ENCODE results near the gene MAP4K3. TPM values are rescaled to one million over a fixed set of nuclear protein-coding genes. Genes with fewer than 3 reads are reported as not detected.

The MAP4K3 gene
- total RNA-seq, 1 experiment from 2014 or later, result 35.5 TPM

GRCh38 chr2:39424951-39425350, 12.1 kb downstream of the MAP4K3 start:
- Histone ChIP-seq H3K4me1 (ENCODE audit: insufficient read depth, low read length, poor library complexity, severe bottlenecking) (peaks cover 34% of the 10 kb centered on the region), H3K27me3 (replicated peaks; ENCODE audit: insufficient read depth, low read depth, low read length, poor library complexity) (no peaks in the 10 kb centered on the region), H3K4me3 (ENCODE audit: low read depth, low read length, poor library complexity, severe bottlenecking) (no peak overlapping the region), H3K9me3 (ENCODE audit: low read depth, low read length, poor library complexity, severe bottlenecking) (no peaks in the 10 kb centered on the region), H3K27ac (ENCODE audit: low read depth, low read length, poor library complexity, severe bottlenecking) (peak overlapping the region; percentile 34), H3K36me3 (ENCODE audit: insufficient read depth, low read length, poor library complexity, severe bottlenecking) (no peaks in the 10 kb centered on the region)
- no TSS peak for BruUV-seq (replicated peaks)
- POLR2A ChIA-PET (ENCODE audit: low non-redundant PET), result no interaction called here
- TF ChIP-seq EZH2 (IDR thresholded peaks at IDR 0.05; ENCODE audit: borderline replicate concordance, low read depth, low read length, poor library complexity, severe bottlenecking), result no peak
- TF ChIP-seq CTCF (conservative IDR thresholded peaks at IDR 0.05; ENCODE audit: low read depth, low read length), result no peak
- CTCF ChIA-PET, result no interaction called here
- intact Hi-C loops (cut with micrococcal nuclease; ENCODE audit: unreplicated experiment), result no loop called here
- DNase-seq (ENCODE audit: low spot score), result no peak

GRCh38 chr2:39422700-39423099, 14.4 kb downstream of the MAP4K3 start:
- intact Hi-C loops (cut with micrococcal nuclease; ENCODE audit: unreplicated experiment), result no loop called here
- Histone ChIP-seq H3K4me1 (ENCODE audit: insufficient read depth, low read length, poor library complexity, severe bottlenecking) (peaks cover 37% of the 10 kb centered on the region), H3K4me3 (ENCODE audit: low read depth, low read length, poor library complexity, severe bottlenecking) (no peak overlapping the region), H3K9me3 (ENCODE audit: low read depth, low read length, poor library complexity, severe bottlenecking) (no peaks in the 10 kb centered on the region), H3K27ac (ENCODE audit: low read depth, low read length, poor library complexity, severe bottlenecking) (no peak overlapping the region), H3K36me3 (ENCODE audit: insufficient read depth, low read length, poor library complexity, severe bottlenecking) (no peaks in the 10 kb centered on the region), H3K27me3 (replicated peaks; ENCODE audit: insufficient read depth, low read depth, low read length, poor library complexity) (no peaks in the 10 kb centered on the region)
- ChIA-PET CTCF (no interaction called here), POLR2A (ENCODE audit: low non-redundant PET) (no interaction called here)
- DNase-seq (ENCODE audit: low spot score), result no peak
- TF ChIP-seq EZH2 (IDR thresholded peaks at IDR 0.05; ENCODE audit: borderline replicate concordance, low read depth, low read length, poor library complexity, severe bottlenecking) (no peak), CTCF (conservative IDR thresholded peaks at IDR 0.05; ENCODE audit: low read depth, low read length) (no peak)
- no TSS peak for BruUV-seq (replicated peaks)

GRCh38 chr2:39421354-39421753, 15.7 kb downstream of the MAP4K3 start:
- Histone ChIP-seq H3K4me3 (ENCODE audit: low read depth, low read length, poor library complexity, severe bottlenecking) (no peak overlapping the region), H3K27me3 (replicated peaks; ENCODE audit: insufficient read depth, low read depth, low read length, poor library complexity) (no peaks in the 10 kb centered on the region), H3K36me3 (ENCODE audit: insufficient read depth, low read length, poor library complexity, severe bottlenecking) (no peaks in the 10 kb centered on the region), H3K9me3 (ENCODE audit: low read depth, low read length, poor library complexity, severe bottlenecking) (no peaks in the 10 kb centered on the region), H3K27ac (ENCODE audit: low read depth, low read length, poor library complexity, severe bottlenecking) (no peak overlapping the region), H3K4me1 (ENCODE audit: insufficient read depth, low read length, poor library complexity, severe bottlenecking) (peaks cover 31% of the 10 kb centered on the region)
- intact Hi-C loops (cut with micrococcal nuclease; ENCODE audit: unreplicated experiment), result no loop called here
- ChIA-PET CTCF (no interaction called here), POLR2A (ENCODE audit: low non-redundant PET) (no interaction called here)
- TF ChIP-seq EZH2 (IDR thresholded peaks at IDR 0.05; ENCODE audit: borderline replicate concordance, low read depth, low read length, poor library complexity, severe bottlenecking), result no peak
- no peak for TF ChIP-seq CTCF (conservative IDR thresholded peaks at IDR 0.05; ENCODE audit: low read depth, low read length)
- DNase-seq (ENCODE audit: low spot score), result no peak
- no TSS peak for BruUV-seq (replicated peaks)

Data from A673 (cell line).